ENCODE data around the gene DSG4.
A peak's percentile ranks its signal among the peaks of the same experiment; 100 is the strongest.

Gene DSG4

GRCh38 chr18:31382107-31382506, 5.5 kb downstream of the DSG4 start:
- no peaks in the 10 kb centered on the region for H3K36me3 ChIP-seq (ENCODE audit: control insufficient read depth, insufficient read depth, low read length)
- no peaks in the 10 kb centered on the region for H3K9me3 ChIP-seq (ENCODE audit: control insufficient read depth, insufficient read depth, low read length)
- no peak overlapping the region for H3K27ac ChIP-seq (ENCODE audit: low read depth, low read length)
- no peaks in the 10 kb centered on the region for H3K27me3 ChIP-seq (ENCODE audit: control insufficient read depth, insufficient read depth, low read length)
- H3K4me3 ChIP-seq (ENCODE audit: low read depth, low read length), result no peak overlapping the region
- no peak overlapping the region for H3K9ac ChIP-seq (ENCODE audit: low read depth, low read length)
- no peaks in the 10 kb centered on the region for H3K4me1 ChIP-seq (ENCODE audit: control insufficient read depth, insufficient read depth, low read length)

GRCh38 chr18:31386741-31387140, 10.2 kb downstream of the DSG4 start:
- Histone ChIP-seq H3K9ac (ENCODE audit: low read depth, low read length) (no peak overlapping the region), H3K36me3 (ENCODE audit: control insufficient read depth, insufficient read depth, low read length) (no peaks in the 10 kb centered on the region), H3K4me3 (ENCODE audit: low read depth, low read length) (no peak overlapping the region), H3K4me1 (ENCODE audit: control insufficient read depth, insufficient read depth, low read length) (peaks cover 3% of the 10 kb centered on the region; the same call in 1 of the 2 replicates), H3K27ac (ENCODE audit: low read depth, low read length) (no peak overlapping the region), H3K9me3 (ENCODE audit: control insufficient read depth, insufficient read depth, low read length) (no peaks in the 10 kb centered on the region), H3K27me3 (ENCODE audit: control insufficient read depth, insufficient read depth, low read length) (no peaks in the 10 kb centered on the region)

- H3K9me3 ChIP-seq (ENCODE audit: control insufficient read depth, insufficient read depth, low read length), result no peaks in the 10 kb centered on the region
- no peaks in the 10 kb centered on the region; the same call in 1 of the 2 replicates for H3K4me1 ChIP-seq (ENCODE audit: control insufficient read depth, insufficient read depth, low read length)
- H3K36me3 ChIP-seq (ENCODE audit: control insufficient read depth, insufficient read depth, low read length), result no peaks in the 10 kb centered on the region
- H3K4me3 ChIP-seq (ENCODE audit: low read depth, low read length), result no peak overlapping the region
- H3K27me3 ChIP-seq (ENCODE audit: control insufficient read depth, insufficient read depth, low read length), result no peaks in the 10 kb centered on the region
- H3K27ac ChIP-seq (ENCODE audit: low read depth, low read length), result no peak overlapping the region
- H3K9ac ChIP-seq (ENCODE audit: low read depth, low read length), result no peak overlapping the region
These were observed 16.7 kb downstream of the DSG4 start for GRCh38 chr18:31393286-31393685.

GRCh38 chr18:31396796-31397612, 20.4 kb downstream of the DSG4 start:
- Histone ChIP-seq H3K4me1 (ENCODE audit: control insufficient read depth, insufficient read depth, low read length) (no peaks in the 10 kb centered on the region), H3K9me3 (ENCODE audit: control insufficient read depth, insufficient read depth, low read length) (no peaks in the 10 kb centered on the region), H3K4me3 (ENCODE audit: low read depth, low read length) (no peak overlapping the region), H3K27me3 (ENCODE audit: control insufficient read depth, insufficient read depth, low read length) (no peaks in the 10 kb centered on the region), H3K36me3 (ENCODE audit: control insufficient read depth, insufficient read depth, low read length) (no peaks in the 10 kb centered on the region), H3K9ac (ENCODE audit: low read depth, low read length) (no peak overlapping the region), H3K27ac (ENCODE audit: low read depth, low read length) (no peak overlapping the region)

GRCh38 chr18:31398191-31398590, 21.6 kb downstream of the DSG4 start:
- H3K27me3 ChIP-seq (ENCODE audit: control insufficient read depth, insufficient read depth, low read length), result no peaks in the 10 kb centered on the region
- no peak overlapping the region for H3K9ac ChIP-seq (ENCODE audit: low read depth, low read length)
- no peaks in the 10 kb centered on the region for H3K36me3 ChIP-seq (ENCODE audit: control insufficient read depth, insufficient read depth, low read length)
- H3K4me3 ChIP-seq (ENCODE audit: low read depth, low read length), result no peak overlapping the region
- H3K27ac ChIP-seq (ENCODE audit: low read depth, low read length), result no peak overlapping the region
- H3K4me1 ChIP-seq (ENCODE audit: control insufficient read depth, insufficient read depth, low read length), result no peaks in the 10 kb centered on the region
- H3K9me3 ChIP-seq (ENCODE audit: control insufficient read depth, insufficient read depth, low read length), result no peaks in the 10 kb centered on the region

GRCh38 chr18:31399306-31400032, 22.9 kb downstream of the DSG4 start:
- Histone ChIP-seq H3K27ac (ENCODE audit: low read depth, low read length) (no peak overlapping the region), H3K27me3 (ENCODE audit: control insufficient read depth, insufficient read depth, low read length) (no peaks in the 10 kb centered on the region), H3K4me1 (ENCODE audit: control insufficient read depth, insufficient read depth, low read length) (no peaks in the 10 kb centered on the region), H3K9me3 (ENCODE audit: control insufficient read depth, insufficient read depth, low read length) (no peaks in the 10 kb centered on the region), H3K9ac (ENCODE audit: low read depth, low read length) (no peak overlapping the region), H3K36me3 (ENCODE audit: control insufficient read depth, insufficient read depth, low read length) (no peaks in the 10 kb centered on the region), H3K4me3 (ENCODE audit: low read depth, low read length) (no peak overlapping the region)

GRCh38 chr18:31401156-31402025, 24.8 kb downstream of the DSG4 start:
- no peaks in the 10 kb centered on the region for H3K9me3 ChIP-seq (ENCODE audit: control insufficient read depth, insufficient read depth, low read length)
- H3K4me1 ChIP-seq (ENCODE audit: control insufficient read depth, insufficient read depth, low read length), result no peaks in the 10 kb centered on the region
- no peak overlapping the region for H3K4me3 ChIP-seq (ENCODE audit: low read depth, low read length)
- no peaks in the 10 kb centered on the region for H3K27me3 ChIP-seq (ENCODE audit: control insufficient read depth, insufficient read depth, low read length)
- H3K27ac ChIP-seq (ENCODE audit: low read depth, low read length), result peak overlapping the region; percentile 0
- H3K9ac ChIP-seq (ENCODE audit: low read depth, low read length), result no peak overlapping the region
- no peaks in the 10 kb centered on the region for H3K36me3 ChIP-seq (ENCODE audit: control insufficient read depth, insufficient read depth, low read length)

GRCh38 chr18:31402026-31402373, 25.4 kb downstream of the DSG4 start:
- Histone ChIP-seq H3K27ac (ENCODE audit: low read depth, low read length) (peak overlapping the region; percentile 0), H3K9ac (ENCODE audit: low read depth, low read length) (no peak overlapping the region), H3K27me3 (ENCODE audit: control insufficient read depth, insufficient read depth, low read length) (no peaks in the 10 kb centered on the region), H3K4me1 (ENCODE audit: control insufficient read depth, insufficient read depth, low read length) (no peaks in the 10 kb centered on the region), H3K36me3 (ENCODE audit: control insufficient read depth, insufficient read depth, low read length) (no peaks in the 10 kb centered on the region), H3K9me3 (ENCODE audit: control insufficient read depth, insufficient read depth, low read length) (no peaks in the 10 kb centered on the region), H3K4me3 (ENCODE audit: low read depth, low read length) (no peak overlapping the region)

- H3K4me1 ChIP-seq (ENCODE audit: control insufficient read depth, insufficient read depth, low read length), result no peaks in the 10 kb centered on the region
- no peaks in the 10 kb centered on the region for H3K36me3 ChIP-seq (ENCODE audit: control insufficient read depth, insufficient read depth, low read length)
- no peak overlapping the region for H3K27ac ChIP-seq (ENCODE audit: low read depth, low read length)
- no peak overlapping the region for H3K4me3 ChIP-seq (ENCODE audit: low read depth, low read length)
- no peaks in the 10 kb centered on the region for H3K9me3 ChIP-seq (ENCODE audit: control insufficient read depth, insufficient read depth, low read length)
- no peaks in the 10 kb centered on the region for H3K27me3 ChIP-seq (ENCODE audit: control insufficient read depth, insufficient read depth, low read length)
- H3K9ac ChIP-seq (ENCODE audit: low read depth, low read length), result no peak overlapping the region
These were observed 26.8 kb downstream of the DSG4 start for GRCh38 chr18:31403409-31403808.

- no peaks in the 10 kb centered on the region for H3K27me3 ChIP-seq (ENCODE audit: control insufficient read depth, insufficient read depth, low read length)
- no peak overlapping the region for H3K9ac ChIP-seq (ENCODE audit: low read depth, low read length)
- H3K27ac ChIP-seq (ENCODE audit: low read depth, low read length), result no peak overlapping the region
- no peaks in the 10 kb centered on the region for H3K9me3 ChIP-seq (ENCODE audit: control insufficient read depth, insufficient read depth, low read length)
- no peak overlapping the region for H3K4me3 ChIP-seq (ENCODE audit: low read depth, low read length)
- H3K36me3 ChIP-seq (ENCODE audit: control insufficient read depth, insufficient read depth, low read length), result no peaks in the 10 kb centered on the region
- H3K4me1 ChIP-seq (ENCODE audit: control insufficient read depth, insufficient read depth, low read length), result no peaks in the 10 kb centered on the region
These were observed 31.1 kb downstream of the DSG4 start for GRCh38 chr18:31407649-31408048.
